ENCODE data around the gene COL18A1.

COL18A1 gene

GRCh38 chr21:45536301-45537081, 131.5 kb downstream of the COL18A1 start:
- no peak for DNase-seq (ENCODE audit: low spot score)

DNA sequence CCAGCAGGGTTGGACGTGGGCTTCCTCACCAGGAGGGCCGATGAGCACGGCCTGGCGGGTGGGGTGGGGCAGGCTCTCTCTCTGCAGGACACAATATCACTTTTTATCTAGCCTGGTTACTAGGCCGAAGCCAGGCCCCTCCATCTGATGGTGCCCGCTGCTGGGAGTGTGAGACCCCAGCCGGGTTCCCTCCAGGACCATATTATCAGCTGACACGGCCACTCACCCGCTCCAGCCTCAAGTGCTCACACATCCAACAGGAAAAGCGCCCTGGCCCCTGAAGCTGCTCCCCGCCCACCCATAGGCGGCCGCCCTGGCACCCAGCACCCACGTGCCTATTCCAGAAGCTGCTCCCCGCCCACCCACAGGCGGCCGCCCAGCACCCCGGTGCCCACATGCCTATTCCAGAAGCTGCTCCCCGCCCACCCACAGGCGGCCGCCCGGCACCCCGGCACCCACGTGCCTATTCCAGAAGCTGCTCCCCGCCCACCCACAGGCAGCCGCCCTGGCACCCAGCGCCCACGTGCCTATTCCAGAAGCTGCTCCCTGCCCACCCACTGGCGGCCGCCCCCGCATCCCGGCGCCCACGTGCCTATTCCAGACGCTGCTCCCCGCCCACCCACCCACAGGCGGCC, 132.3 kb downstream of the COL18A1 start:
- no peak for DNase-seq (ENCODE audit: low spot score)

DNA sequence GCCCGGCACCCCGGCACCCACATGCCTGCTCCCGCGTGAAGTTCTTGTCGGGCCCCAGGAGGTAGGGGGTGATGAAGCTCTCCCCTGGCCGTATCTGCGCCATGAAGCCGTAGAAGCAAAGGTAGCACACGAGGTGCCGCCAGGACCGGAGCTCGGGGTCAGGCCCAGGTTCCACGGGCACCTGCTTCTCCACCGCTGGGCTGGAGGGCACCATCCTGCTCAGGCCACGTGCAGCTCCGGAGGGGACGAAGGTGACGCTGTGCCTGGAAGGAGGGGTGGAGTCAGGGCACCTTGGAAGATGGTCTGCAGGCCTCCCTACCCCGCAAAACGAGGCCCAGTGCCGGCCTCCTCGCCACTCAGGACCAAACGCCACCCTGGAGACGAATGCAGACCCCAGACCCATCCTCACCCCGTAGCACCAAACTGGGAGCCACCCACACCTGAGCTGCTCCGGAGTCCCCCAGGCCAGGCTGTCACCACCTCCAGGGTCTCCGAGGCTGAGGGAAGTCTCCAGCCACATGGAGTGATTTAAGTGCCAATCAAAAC, 132.9 kb downstream of the COL18A1 start:
- no peak for DNase-seq (ENCODE audit: low spot score)

GRCh38 chr21:45538381-45539045, 133.5 kb downstream of the COL18A1 start:
- no peak for DNase-seq (ENCODE audit: low spot score)

DNA sequence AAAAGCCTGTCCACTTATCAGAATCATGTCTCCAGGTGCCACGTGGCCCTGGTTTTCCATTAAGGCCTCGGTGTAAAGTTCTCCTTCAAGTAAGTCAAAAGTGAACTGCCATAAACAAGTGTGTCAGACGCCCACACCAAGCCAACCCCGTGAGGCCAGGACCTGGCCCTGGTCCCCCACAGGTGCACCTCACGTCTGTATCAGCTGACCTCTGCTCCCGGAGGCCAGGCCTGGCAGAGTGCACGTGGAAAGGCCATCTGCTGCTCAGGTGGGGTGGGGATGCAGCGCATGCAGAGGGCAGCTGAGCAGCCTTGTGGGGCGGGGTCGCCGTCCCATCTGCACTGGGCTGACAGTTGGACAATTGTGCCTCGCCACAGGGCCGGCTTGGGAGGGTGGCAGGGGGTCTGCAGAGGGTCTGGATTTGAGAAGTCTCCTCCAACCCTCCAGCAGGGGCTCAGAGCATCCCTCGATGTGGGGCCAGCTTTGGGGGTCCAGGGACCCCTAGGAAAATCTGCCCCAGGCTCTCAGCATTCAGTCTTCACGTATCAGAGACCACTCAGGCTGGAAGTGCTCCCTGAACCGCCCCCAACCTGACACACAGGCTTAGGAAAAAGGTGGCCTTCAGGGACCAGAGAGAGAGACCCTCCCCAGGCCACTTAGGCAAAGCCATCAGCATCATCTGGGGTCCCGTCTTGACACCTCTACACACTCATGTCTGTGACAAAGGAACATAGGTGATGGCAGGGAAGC, 134.3 kb downstream of the COL18A1 start:
- no peak for DNase-seq (ENCODE audit: low spot score)

- no peak for DNase-seq (ENCODE audit: low spot score)
Measured at GRCh38 chr21:45539796-45540600, 135.0 kb downstream of the COL18A1 start.

- DNase-seq (ENCODE audit: low spot score) = no peak
Measured at GRCh38 chr21:45540601-45540970, 135.6 kb downstream of the COL18A1 start.

- DNase-seq (ENCODE audit: low spot score) = no peak
Measured at GRCh38 chr21:45541221-45542039, 136.5 kb downstream of the COL18A1 start.

GRCh38 chr21:45542242-45542666, 137.3 kb downstream of the COL18A1 start, which contains the start of gene SLC19A1:
TSS of gene SLC19A1 (minus strand) at chr21:45542440. CDS start at chr21:45537959, 4,481 bp downstream.
- peak; percentile 56 for DNase-seq (ENCODE audit: low spot score)

DNA sequence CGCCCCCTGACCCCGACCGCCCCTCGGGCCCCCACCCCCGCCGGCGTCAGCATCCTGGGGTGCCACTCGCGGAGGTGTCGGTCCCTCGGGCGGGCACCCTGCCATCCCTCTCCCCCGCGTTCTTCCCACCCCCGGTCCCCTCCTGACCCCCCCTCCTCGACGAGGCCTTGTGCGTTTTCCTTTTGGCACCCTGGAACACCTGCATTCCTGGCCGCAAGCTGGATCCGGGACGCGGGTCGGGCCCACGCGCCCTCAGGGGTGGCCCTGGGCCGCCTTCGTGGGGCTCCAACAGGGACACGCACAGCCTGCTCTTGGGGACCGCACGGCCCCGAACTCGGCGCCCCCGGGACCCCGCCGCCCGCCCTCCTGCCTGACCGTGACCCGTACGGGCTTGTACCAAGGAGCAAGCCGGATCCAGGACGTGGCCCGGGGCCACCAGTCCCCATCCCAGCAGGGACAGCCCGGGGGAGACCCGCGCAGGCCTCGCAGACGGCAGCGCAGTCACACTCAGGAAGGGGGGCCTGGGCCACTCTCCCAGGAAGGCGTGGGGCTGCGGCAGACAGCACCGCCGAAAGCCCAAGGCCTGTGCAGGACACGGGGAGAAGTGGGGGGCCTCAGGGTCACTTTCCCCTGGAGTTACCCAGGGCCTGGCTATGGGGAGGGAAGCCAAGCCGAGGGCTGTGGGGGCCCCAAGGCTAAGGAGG, 137.9 kb downstream of the COL18A1 start:
- no peak for DNase-seq (ENCODE audit: low spot score)

DNA sequence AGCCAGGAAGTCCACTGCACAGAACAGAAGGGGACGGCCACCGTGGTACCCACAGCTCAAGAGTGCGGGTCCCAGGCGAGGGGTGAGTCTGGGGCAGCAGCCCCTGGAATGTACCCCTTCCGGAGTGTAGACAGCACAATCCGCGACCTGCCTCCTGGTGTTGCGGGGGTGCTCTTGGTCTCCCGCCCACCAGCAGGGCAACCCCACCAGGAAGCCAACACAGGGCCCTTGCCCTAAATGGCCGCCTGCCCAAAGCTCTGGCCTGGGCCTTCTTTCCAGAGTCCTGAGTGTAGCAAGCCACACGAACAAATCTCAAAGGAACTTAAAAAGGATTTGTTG, 138.4 kb downstream of the COL18A1 start:
- no peak for DNase-seq (ENCODE audit: low spot score)

GRCh38 chr21:45543710-45544448, 138.9 kb downstream of the COL18A1 start:
- no peak for DNase-seq (ENCODE audit: low spot score)

DNA sequence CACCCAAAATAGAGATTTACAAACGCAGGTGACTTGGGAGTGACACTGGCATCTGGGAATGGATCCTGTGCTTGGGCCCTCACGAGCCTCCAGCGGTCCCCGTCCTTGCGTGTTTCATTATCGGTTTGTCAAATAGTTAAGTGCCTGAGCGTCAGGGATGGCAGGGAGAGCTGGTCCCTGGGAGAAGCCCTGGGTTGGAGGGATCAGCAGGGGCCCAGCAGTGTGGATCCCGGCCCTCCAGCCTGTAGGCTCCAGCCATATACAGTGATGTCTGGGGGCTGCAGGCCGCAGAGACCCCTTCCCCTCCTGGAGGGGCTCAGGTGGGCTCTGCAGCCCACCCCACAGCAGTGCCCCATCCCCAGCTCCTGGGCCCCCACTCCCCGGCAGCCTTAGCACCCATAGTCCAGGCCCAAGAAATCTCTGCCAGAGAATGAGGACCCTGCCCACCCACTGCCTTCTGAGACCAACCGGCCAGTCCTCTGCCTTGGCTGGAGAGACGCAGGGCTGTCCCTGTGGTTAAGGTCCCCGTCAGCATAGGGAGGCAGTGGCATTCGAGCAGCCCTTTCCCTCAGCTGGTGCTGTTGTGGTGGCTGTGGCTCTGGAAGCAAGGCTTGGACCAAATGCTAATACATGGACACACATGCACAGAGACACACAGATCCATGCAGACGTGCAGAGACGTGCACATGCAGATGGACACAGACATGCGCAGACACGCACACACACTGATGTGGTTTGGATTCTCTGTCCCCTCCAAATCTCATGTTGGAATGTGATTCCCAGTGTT, 139.7 kb downstream of the COL18A1 start:
- no peak for DNase-seq (ENCODE audit: low spot score)

- DNase-seq (ENCODE audit: low spot score) = no peak
Measured at GRCh38 chr21:45545236-45545570, 140.2 kb downstream of the COL18A1 start.

DNA sequence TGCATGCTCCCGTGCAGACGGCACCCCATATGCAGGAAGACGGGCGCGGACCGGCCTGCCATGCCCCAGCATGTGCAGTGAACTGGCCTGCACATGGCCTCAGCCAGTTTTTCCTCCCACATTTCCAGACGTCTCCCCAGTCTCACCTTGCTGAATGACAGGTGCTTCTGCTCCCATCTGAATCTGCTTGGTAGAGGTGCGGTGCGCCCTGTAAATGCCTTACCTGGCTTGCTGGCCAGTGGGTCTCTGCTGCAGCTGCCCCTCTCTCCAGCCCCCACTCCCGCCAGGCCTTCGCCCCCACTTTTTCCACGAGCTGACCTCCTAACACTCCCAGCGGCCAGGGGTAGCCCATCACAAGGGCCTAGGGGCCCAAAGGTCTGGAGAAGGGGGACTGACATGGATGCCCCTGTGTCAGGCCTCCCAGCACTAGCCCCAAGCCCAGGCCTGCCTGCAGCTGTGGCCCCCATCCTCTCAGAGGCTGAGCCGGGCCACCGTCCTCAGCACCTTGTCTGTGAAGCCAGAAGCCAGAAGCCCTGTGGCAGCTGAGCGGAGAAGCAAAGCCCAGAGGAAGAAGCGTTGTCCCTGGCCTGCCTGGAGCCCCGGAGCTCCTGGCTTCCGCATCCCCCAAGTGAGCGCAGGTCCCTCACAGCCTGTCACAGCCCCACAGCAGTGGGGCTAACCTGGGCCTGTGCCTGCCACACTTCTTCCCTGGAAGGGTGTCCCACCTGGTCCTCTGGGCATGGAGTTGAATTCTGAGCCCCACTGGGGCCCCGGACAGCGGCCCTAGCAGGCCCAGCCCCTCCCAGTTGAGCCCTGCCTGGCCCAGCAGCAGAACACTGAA, 140.9 kb downstream of the COL18A1 start:
- no peak for DNase-seq (ENCODE audit: low spot score)

GRCh38 chr21:45546636-45547544, 141.9 kb downstream of the COL18A1 start:
- DNase-seq (ENCODE audit: low spot score) = no peak
